ENCODE measurements around the gene TMEM201. TPM values are rescaled to one million over a fixed set of nuclear protein-coding genes. Genes with fewer than 3 reads are reported as not detected.

Gene TMEM201
- total and polyA plus RNA-seq, 2 of the 8 experiments (the other 6 are each of a cell fraction or from before 2014, with no cell fraction given), result 8.2 to 27.1 TPM

DNA sequence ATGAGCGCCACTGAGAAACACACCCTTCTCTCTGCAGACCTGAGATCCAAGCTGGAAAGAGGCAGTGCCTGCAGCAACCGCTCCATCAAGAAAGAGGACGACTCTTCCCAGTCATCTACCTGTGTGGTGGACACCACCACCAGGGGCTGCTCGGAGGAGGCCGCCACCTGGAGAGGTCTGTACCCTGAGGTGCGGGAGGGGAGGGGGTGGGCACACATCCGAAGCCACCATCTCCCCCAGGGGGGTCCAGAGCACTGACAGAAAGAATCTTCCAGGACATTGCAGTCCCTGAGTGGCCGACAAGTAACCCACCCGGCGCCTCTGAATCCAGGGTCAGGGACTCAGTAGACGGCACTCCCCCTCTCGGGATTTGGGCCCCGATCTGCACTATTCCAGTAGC lies 23.0 kb downstream of the TMEM201 start (continued):
- TF ChIP-seq, protein P1, sequence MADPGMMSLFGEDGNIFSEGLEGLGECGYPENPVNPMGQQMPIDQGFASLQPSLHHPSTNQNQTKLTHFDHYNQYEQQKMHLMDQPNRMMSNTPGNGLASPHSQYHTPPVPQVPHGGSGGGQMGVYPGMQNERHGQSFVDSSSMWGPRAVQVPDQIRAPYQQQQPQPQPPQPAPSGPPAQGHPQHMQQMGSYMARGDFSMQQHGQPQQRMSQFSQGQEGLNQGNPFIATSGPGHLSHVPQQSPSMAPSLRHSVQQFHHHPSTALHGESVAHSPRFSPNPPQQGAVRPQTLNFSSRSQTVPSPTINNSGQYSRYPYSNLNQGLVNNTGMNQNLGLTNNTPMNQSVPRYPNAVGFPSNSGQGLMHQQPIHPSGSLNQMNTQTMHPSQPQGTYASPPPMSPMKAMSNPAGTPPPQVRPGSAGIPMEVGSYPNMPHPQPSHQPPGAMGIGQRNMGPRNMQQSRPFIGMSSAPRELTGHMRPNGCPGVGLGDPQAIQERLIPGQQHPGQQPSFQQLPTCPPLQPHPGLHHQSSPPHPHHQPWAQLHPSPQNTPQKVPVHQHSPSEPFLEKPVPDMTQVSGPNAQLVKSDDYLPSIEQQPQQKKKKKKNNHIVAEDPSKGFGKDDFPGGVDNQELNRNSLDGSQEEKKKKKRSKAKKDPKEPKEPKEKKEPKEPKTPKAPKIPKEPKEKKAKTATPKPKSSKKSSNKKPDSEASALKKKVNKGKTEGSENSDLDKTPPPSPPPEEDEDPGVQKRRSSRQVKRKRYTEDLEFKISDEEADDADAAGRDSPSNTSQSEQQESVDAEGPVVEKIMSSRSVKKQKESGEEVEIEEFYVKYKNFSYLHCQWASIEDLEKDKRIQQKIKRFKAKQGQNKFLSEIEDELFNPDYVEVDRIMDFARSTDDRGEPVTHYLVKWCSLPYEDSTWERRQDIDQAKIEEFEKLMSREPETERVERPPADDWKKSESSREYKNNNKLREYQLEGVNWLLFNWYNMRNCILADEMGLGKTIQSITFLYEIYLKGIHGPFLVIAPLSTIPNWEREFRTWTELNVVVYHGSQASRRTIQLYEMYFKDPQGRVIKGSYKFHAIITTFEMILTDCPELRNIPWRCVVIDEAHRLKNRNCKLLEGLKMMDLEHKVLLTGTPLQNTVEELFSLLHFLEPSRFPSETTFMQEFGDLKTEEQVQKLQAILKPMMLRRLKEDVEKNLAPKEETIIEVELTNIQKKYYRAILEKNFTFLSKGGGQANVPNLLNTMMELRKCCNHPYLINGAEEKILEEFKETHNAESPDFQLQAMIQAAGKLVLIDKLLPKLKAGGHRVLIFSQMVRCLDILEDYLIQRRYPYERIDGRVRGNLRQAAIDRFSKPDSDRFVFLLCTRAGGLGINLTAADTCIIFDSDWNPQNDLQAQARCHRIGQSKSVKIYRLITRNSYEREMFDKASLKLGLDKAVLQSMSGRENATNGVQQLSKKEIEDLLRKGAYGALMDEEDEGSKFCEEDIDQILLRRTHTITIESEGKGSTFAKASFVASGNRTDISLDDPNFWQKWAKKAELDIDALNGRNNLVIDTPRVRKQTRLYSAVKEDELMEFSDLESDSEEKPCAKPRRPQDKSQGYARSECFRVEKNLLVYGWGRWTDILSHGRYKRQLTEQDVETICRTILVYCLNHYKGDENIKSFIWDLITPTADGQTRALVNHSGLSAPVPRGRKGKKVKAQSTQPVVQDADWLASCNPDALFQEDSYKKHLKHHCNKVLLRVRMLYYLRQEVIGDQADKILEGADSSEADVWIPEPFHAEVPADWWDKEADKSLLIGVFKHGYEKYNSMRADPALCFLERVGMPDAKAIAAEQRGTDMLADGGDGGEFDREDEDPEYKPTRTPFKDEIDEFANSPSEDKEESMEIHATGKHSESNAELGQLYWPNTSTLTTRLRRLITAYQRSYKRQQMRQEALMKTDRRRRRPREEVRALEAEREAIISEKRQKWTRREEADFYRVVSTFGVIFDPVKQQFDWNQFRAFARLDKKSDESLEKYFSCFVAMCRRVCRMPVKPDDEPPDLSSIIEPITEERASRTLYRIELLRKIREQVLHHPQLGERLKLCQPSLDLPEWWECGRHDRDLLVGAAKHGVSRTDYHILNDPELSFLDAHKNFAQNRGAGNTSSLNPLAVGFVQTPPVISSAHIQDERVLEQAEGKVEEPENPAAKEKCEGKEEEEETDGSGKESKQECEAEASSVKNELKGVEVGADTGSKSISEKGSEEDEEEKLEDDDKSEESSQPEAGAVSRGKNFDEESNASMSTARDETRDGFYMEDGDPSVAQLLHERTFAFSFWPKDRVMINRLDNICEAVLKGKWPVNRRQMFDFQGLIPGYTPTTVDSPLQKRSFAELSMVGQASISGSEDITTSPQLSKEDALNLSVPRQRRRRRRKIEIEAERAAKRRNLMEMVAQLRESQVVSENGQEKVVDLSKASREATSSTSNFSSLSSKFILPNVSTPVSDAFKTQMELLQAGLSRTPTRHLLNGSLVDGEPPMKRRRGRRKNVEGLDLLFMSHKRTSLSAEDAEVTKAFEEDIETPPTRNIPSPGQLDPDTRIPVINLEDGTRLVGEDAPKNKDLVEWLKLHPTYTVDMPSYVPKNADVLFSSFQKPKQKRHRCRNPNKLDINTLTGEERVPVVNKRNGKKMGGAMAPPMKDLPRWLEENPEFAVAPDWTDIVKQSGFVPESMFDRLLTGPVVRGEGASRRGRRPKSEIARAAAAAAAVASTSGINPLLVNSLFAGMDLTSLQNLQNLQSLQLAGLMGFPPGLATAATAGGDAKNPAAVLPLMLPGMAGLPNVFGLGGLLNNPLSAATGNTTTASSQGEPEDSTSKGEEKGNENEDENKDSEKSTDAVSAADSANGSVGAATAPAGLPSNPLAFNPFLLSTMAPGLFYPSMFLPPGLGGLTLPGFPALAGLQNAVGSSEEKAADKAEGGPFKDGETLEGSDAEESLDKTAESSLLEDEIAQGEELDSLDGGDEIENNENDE (IDR thresholded peaks at IDR 0.05; ENCODE audit: insufficient replicate concordance, low read length), result no peak
- TF ChIP-seq YY1 (IDR thresholded peaks at IDR 0.05; ENCODE audit: low read depth, low read length) (no peak), GABPA (IDR thresholded peaks at IDR 0.05; ENCODE audit: borderline replicate concordance, insufficient read depth, low read length) (no peak), CEBPB (IDR thresholded peaks at IDR 0.05; ENCODE audit: low read depth, low read length) (no peak), NANOG (IDR thresholded peaks at IDR 0.05; ENCODE audit: insufficient read depth, low read depth, low read length, poor library complexity, severe bottlenecking) (no peak), EGR1 (IDR thresholded peaks at IDR 0.05; ENCODE audit: borderline replicate concordance, low read depth, low read length) (no peak), POU5F1 (IDR thresholded peaks at IDR 0.05; ENCODE audit: low read depth, low read length) (no peak), CBX5 (IDR thresholded peaks at IDR 0.05; ENCODE audit: low read depth, low read length) (no peak), EP300 (IDR thresholded peaks at IDR 0.05; ENCODE audit: borderline replicate concordance in 1 of 2, low read depth in 2 of 2, low read length in 2 of 2) (no peak)
- TF ChIP-seq, protein P2, sequence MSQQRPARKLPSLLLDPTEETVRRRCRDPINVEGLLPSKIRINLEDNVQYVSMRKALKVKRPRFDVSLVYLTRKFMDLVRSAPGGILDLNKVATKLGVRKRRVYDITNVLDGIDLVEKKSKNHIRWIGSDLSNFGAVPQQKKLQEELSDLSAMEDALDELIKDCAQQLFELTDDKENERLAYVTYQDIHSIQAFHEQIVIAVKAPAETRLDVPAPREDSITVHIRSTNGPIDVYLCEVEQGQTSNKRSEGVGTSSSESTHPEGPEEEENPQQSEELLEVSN (IDR thresholded peaks at IDR 0.05), result no peak
